ENCODE measurements around the gene TBC1D3I. TPM values are rescaled to one million over a fixed set of nuclear protein-coding genes. Genes with fewer than 3 reads are reported as not detected.
"Not testable (repeated sequence)": the region's sequence is repeated elsewhere in the genome, so short reads cannot be mapped to it uniquely, and the experiment has no call there.

TBC1D3I gene
- polyA plus RNA-seq, 6 donors from 2014 or later, result 0.22 to 0.36 TPM; not detected in 4

DNA sequence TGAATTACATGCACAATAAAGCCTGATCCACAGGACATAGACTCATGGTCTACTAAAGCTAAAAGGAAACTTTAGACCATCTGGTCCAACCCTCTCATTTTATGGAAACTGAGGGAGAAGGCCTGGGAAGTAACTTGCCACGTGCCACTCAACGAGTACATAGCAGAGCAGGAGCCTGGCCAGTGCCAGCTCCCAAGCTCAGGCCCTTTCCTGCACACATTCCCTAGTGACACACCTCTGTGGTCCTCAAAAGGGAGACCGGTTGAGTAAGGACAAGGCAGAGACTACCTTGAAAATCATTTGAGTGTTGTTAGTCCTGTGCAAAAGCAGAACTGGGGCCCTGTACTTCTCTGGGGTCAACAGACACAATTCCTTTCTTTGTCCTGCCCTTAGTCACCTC, 50.7 kb downstream of the TBC1D3I start:
- peaks cover 11 to 39% (median 15%) of the 10 kb centered on the region in 3 donors for H3K27me3 Mint-ChIP-seq
- no peak for DNase-seq
- H3K9me3 Mint-ChIP-seq, result peaks cover 0 to 10% (median 3%) of the 10 kb centered on the region in 7 donors
- peaks cover 29 to 37% (median 31%) of the 10 kb centered on the region in 3 donors for H3K4me1 Mint-ChIP-seq
- no peak overlapping the region for H3K4me3 Mint-ChIP-seq
- no peak for ATAC-seq (ENCODE audit: low read depth in 2 of 2)
- peaks cover 0 to 6% of the 10 kb centered on the region in 2 donors for H3K36me3 Mint-ChIP-seq
- no peak overlapping the region for H3K27ac Mint-ChIP-seq

DNA sequence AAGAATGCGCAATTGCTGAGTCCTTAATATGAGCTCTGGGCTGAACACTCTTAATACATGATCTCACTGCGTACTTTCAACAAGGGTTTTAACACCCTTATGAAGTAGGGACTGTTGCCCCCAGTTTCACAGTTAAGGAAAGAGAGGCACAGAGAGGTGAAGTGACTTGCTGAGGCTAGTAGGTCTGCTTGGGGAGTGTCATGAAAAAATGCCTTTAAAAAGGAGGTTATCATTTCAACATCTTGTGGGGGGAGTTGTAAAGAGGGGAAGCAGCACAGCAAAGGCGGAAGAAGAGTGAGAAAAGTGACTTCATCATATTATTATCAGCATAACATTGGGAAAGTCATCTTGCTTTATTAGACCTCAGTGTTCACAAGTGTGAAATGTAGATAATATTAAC, 51.4 kb downstream of the TBC1D3I start:
- peaks cover 6 to 32% (median 14%) of the 10 kb centered on the region in 3 donors for H3K27me3 Mint-ChIP-seq
- H3K9me3 Mint-ChIP-seq, result peaks cover 0 to 2% (median 0%) of the 10 kb centered on the region in 7 donors
- H3K36me3 Mint-ChIP-seq, result no peaks in the 10 kb centered on the region
- H3K4me3 Mint-ChIP-seq, result no peak overlapping the region
- H3K27ac Mint-ChIP-seq, result peak overlapping the region in 2 of 6 donors; percentile 7 to 50
- DNase-seq (no peak), ATAC-seq (ENCODE audit: low read depth in 2 of 2) (no peak)
- H3K4me1 Mint-ChIP-seq, result peaks cover 29 to 38% (median 31%) of the 10 kb centered on the region in 3 donors

DNA sequence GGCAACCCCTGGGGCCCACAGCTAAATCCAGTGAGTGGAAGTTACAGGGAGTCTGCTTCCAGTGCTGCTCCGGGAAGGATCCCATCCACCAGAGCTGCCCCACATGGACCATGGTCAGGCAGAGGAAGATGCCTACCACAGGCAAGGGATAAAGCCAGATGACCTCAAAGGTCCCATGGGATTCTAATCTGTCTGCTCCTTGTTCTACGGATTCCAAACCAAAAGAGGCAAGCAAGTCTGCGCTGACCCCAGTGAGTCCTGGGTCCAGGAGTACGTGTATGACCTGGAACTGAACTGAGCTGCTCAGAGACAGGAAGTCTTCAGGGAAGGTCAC, 52.1 kb downstream of the TBC1D3I start:
- H3K4me3 Mint-ChIP-seq, result peak overlapping the region in 1 of 8 donors; percentile 53
- H3K27ac Mint-ChIP-seq, result peak overlapping the region in 1 of 6 donors; percentile 38
- DNase-seq (no peak), ATAC-seq (ENCODE audit: low read depth in 2 of 2) (no peak)
- peaks cover 6 to 30% (median 13%) of the 10 kb centered on the region in 3 donors for H3K27me3 Mint-ChIP-seq
- H3K9me3 Mint-ChIP-seq, result no peaks in the 10 kb centered on the region
- H3K36me3 Mint-ChIP-seq, result no peaks in the 10 kb centered on the region
- H3K4me1 Mint-ChIP-seq, result peaks cover 33 to 45% (median 35%) of the 10 kb centered on the region in 3 donors

DNA sequence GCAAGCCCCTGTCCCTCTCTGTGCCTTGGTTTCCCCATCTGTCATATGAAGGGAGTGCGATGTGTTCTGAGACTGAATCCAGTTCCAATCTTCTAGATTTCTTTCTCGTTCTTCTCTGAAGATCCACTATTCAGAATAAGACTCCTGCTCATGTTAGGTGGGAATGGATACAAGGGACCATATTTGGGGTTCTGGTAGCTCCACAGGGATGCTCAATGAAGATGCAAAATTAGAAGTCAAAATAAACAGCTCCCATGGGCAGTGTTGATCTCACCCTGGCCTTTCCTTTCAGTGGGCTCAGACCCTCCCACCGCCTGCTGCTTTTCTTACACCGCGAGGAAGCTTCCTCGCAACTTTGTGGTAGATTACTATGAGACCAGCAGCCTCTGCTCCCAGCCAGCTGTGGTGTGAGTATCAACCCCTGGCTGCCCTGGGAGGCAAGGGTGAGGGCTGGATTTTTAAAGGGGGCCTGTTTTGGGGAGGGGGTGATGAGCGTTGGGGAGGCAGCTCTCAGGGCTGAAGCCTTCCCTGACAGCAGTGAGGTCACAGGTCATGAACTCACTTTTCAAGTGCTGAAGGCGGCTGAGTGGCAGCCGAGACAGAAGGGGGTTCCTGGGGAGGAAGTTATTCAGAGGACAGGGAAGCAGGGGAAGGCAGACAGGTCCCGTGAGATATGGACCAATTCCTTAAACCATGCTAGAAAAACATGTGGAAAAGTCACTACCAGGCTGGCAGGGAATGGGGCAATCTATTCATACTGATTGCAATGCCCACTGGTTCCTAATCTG, 52.7 kb downstream of the TBC1D3I start:
- Mint-ChIP-seq H3K4me1 (peaks cover 38 to 51% (median 41%) of the 10 kb centered on the region in 3 donors), H3K4me3 (peak overlapping the region in 5 of 8 donors; percentile 12 to 57 (median 53)), H3K27ac (peak overlapping the region in 4 of 6 donors; percentile 44 to 62 (median 51)), H3K27me3 (peaks cover 7 to 31% (median 16%) of the 10 kb centered on the region in 3 donors)
- not testable (repeated sequence) for DNase-seq; ATAC-seq (ENCODE audit: low read depth in 2 of 2); H3K36me3 Mint-ChIP-seq; H3K9me3 Mint-ChIP-seq

DNA sequence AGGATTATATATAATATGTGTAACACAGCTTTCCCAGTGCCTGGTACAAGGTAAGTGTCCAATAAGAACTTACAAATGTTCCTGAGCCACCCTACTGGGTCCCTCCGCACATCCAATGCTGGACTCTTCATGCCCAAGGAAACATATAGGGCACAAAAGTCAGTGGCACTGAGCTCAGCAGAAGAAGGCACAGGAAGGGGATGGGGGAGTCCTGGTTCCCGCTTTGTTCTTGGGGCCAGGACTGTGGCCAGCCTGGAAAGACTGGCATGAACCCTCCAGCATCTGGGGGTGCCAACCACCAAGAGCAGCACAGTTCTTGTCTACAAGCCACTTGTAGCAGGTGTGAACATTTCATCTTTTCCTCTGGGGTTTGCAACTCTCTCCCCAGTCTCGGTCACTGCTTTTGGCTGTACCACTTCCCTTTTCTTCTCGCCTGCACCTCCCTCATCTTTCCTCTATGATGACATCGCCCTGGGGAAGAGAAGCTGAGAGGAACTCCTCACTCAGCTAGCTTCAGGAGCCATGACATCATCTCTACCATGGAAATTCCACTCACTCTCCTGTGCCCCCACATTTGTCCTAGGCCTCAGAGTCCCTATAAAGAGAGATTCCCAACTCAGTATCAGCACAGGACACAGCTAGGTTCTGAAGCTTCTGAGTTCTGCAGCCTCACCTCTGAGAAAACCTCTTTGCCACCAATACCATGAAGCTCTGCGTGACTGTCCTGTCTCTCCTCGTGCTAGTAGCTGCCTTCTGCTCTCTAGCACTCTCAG, 53.7 kb downstream of the TBC1D3I start, which contains the start of gene CCL4L2:
CCL4L2 (plus strand) TSS at position 625 of the 773 bp plus-strand sequence.
- not testable (repeated sequence) for H3K36me3 Mint-ChIP-seq, H3K9me3 Mint-ChIP-seq
- H3K4me3 Mint-ChIP-seq, result peak within 1 kb of the TSS in 5 of 8 donors; percentile 20 to 80 (median 54)
- peak; percentile 95 for ATAC-seq (ENCODE audit: low read depth in 2 of 2)
- peaks cover 16 to 35% (median 21%) of the 10 kb centered on the region in 3 donors for H3K27me3 Mint-ChIP-seq
- DNase-seq, result peak; percentile 65
- H3K27ac Mint-ChIP-seq, result peak within 1 kb of the TSS in 5 of 6 donors; percentile 44 to 82 (median 73)
- peaks cover 43 to 61% (median 51%) of the 10 kb centered on the region in 3 donors for H3K4me1 Mint-ChIP-seq

DNA sequence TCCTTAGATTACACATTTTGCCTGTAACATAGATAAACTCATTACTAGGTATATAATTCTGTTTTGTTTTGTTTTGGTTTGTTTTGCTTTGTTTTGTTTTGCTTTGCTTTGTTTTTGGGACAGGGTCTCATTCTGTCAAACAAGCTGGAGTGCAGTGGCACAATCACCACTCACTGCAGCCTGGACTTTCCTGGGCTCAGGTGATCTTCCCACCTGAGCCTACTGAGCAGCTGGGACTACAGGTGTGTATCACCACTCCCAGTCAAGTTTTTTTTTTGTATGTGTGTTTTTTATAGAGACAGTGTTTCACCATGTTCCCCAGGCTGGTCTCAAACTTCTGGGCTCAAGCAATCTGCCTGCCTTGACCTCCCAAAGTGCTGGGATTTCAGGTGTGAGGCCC, 54.8 kb downstream of the TBC1D3I start:
- peak overlapping the region in 2 of 6 donors; percentile 19 to 69 for H3K27ac Mint-ChIP-seq
- no peaks in the 10 kb centered on the region for H3K36me3 Mint-ChIP-seq
- H3K9me3 Mint-ChIP-seq, result no peaks in the 10 kb centered on the region
- peak overlapping the region in 4 of 8 donors; percentile 19 to 80 (median 50) for H3K4me3 Mint-ChIP-seq
- no peak for ATAC-seq (ENCODE audit: low read depth in 2 of 2)
- H3K4me1 Mint-ChIP-seq, result peaks cover 46 to 66% (median 56%) of the 10 kb centered on the region in 3 donors
- peaks cover 19 to 35% (median 20%) of the 10 kb centered on the region in 3 donors for H3K27me3 Mint-ChIP-seq
- no peak for DNase-seq

DNA sequence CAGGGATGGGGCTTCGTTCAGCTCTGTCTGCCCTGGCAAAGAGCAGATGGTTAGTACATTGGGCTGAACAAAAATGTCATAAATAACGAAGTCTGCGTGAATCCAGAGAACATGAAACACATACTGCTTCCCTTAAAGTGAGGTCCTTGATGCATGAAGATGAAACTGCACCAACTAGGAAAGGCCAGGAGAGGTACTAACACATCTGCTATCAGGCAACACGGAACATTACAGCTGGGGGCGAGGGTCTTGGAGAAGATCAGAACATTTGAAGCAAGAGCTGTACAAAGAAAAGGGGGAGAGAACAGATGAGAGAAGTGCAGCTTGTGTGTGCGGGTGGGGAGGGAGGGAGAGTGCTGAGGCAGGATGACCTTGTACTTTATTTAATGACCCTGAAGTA, 57.0 kb downstream of the TBC1D3I start:
- H3K36me3 Mint-ChIP-seq, result not testable (repeated sequence)

DNA sequence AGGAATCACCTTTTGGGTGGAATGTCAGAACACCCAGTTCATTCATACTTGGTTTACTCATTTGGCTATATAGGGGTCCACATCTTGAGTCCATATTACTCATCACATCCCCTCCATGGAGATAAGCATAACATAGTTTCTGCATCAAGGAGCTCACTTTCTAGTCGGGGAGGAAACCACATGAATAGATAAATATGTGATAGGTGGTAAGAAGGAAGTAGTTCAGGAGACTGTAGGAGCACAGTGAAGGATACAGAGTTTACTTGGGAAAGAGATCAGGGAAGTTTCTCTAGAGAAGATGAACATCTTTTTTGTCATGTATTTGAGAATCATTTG, 57.9 kb downstream of the TBC1D3I start:
- DNase-seq; H3K9me3 Mint-ChIP-seq; H3K36me3 Mint-ChIP-seq; ATAC-seq (ENCODE audit: low read depth in 2 of 2); H3K27ac Mint-ChIP-seq: not testable (repeated sequence)
- H3K4me1 Mint-ChIP-seq, result peaks cover 51 to 72% (median 69%) of the 10 kb centered on the region in 3 donors
- peak overlapping the region in 3 of 8 donors; percentile 1 to 83 (median 77) for H3K4me3 Mint-ChIP-seq
- peaks cover 13 to 28% (median 15%) of the 10 kb centered on the region in 3 donors for H3K27me3 Mint-ChIP-seq

More for the DNA sequence above, 57.0 kb downstream of the TBC1D3I start:
- H3K27me3 Mint-ChIP-seq, result peaks cover 13 to 25% (median 15%) of the 10 kb centered on the region in 3 donors
- H3K9me3 Mint-ChIP-seq; DNase-seq; ATAC-seq (ENCODE audit: low read depth in 2 of 2): not testable (repeated sequence)
- peaks cover 49 to 72% (median 69%) of the 10 kb centered on the region in 3 donors for H3K4me1 Mint-ChIP-seq
- H3K4me3 Mint-ChIP-seq, result peak overlapping the region in 4 of 8 donors; percentile 28 to 83 (median 64)
- H3K27ac Mint-ChIP-seq, result peak overlapping the region in 1 of 6 donors; percentile 74

DNA sequence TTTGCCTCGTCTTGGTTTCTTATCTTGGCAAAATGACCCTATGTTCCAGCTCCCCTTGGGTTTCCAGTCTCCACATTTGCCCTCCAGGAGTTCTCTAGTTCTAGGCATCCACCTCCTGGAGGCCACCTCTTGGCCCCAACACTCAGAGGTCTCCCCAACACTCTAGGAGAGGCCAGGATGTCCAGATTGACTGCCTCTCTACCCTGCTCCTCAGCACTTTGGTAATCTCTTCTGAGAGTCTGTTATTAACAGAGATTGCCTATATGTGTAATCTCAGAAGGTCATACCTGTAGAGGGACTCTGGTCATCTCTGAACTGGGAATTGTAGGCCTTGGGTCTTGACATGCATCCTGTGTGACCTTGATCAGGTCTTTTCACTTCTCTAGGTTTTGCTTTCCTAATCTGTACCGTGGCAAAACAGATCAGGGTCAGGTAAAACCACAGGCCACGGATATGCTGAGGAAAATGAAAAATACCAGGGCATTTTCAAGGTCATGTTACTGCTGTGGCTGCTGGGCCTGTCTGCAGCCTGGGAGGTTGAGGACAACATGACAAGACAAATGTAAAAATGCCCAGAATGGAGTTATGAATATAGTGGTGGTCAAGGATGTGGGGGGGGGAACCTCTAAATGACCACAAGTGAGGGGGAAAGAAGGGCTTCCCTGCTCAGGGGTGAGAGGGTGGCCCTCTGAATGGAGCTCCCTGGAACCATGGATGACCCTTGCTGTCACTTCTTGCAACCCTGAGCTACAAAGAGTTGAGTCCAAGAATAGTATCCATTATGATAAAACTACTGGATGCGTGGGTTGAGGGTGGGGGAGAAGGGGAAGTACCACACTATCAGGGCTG, 58.5 kb downstream of the TBC1D3I start:
- Mint-ChIP-seq H3K27ac (peak overlapping the region in 2 of 6 donors; percentile 1 to 54), H3K27me3 (peaks cover 13 to 28% (median 15%) of the 10 kb centered on the region in 3 donors), H3K36me3 (no peaks in the 10 kb centered on the region), H3K4me1 (peaks cover 49 to 71% (median 66%) of the 10 kb centered on the region in 3 donors), H3K4me3 (peak overlapping the region in 4 of 8 donors; percentile 8 to 68 (median 12)), H3K9me3 (no peaks in the 10 kb centered on the region)
- DNase-seq (no peak), ATAC-seq (ENCODE audit: low read depth in 2 of 2) (no peak)

DNA sequence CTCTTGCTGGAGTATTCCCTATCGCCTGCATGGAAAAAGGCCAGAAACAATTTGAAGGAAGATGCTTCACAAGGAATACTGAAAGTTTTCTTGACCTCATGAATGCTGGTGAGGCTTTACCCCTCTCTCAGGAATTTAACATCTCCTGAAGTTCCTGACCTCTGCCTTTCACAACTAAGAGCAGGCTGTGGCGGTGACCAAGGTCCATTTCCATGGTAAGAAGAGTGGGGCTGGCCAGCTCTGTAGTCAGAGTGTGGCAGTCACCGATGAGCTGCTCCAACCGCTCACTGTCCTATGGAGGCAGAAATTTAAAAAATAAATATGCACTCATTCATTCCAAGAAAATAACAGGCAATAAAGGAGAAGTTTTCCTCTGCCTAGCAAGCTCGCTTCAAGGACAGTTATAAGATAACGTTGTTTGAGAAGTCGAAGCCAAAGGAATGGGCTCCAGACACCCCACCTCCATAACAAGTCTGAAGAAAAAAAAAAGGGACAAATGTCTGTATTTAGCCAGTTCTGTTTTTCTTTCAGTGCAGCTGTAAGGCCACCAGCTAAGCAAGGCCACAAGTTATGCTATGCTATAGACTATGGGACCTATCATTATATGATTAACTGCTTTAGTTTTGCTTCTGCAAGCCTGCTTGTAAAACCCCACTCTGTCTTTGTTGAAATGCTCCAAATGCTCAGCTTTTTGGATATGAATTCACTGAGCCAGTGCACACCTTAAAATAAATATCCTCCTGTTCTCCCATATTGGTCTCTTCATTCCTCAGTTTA, 59.5 kb downstream of the TBC1D3I start:
- Mint-ChIP-seq H3K9me3 (no peaks in the 10 kb centered on the region), H3K4me1 (peaks cover 47 to 68% (median 57%) of the 10 kb centered on the region in 3 donors), H3K4me3 (peak overlapping the region in 1 of 8 donors; percentile 8), H3K27me3 (peaks cover 13 to 28% (median 15%) of the 10 kb centered on the region in 3 donors), H3K36me3 (no peaks in the 10 kb centered on the region), H3K27ac (peak overlapping the region in 1 of 6 donors; percentile 21)
- ATAC-seq (ENCODE audit: low read depth in 2 of 2), result no peak
- DNase-seq, result no peak
